ENCODE results near the gene EXD3.
A peak's percentile ranks its signal among the peaks of the same experiment; 100 is the strongest.

Gene EXD3

DNA sequence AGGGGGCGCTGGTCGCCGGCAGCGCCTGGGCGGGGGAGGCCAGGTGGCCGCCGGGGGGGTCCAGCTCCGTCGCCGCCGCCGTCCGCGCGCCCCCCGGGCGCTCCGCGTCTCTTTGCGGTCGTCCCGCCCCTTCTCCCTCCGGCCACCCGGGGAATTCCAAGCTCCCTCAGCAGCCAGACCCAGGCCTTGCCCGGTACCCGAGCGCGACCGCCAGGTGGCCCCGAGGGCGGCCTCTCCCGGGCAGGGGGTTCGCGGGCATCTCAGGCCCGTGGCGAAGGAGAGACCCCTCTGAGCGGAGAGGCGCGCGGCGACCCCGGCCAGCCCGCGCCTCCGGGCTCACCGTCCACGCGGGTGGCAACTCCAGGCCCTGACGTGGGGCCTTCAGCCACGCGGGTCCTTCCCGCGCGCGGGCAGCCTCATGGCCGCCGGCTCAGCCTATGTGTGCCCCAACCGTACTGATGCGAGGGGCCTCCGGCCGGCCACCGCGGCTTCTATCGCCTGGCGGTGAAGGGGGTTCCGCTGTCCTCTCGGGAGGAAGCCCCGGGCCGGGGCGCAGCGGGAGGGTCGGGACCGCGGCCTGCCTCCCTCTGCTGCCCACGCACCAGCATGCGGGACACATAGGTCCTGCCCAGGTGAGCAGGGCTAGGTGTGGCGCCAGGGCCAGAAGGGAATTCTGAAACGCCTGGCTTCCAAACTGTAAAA, 120.4 kb downstream of the EXD3 start:
- peak overlapping the region; percentile 31; the same call in 1 of the 2 replicates for H3K9ac ChIP-seq (ENCODE audit: low read length)
- TF ChIP-seq, protein P1, sequence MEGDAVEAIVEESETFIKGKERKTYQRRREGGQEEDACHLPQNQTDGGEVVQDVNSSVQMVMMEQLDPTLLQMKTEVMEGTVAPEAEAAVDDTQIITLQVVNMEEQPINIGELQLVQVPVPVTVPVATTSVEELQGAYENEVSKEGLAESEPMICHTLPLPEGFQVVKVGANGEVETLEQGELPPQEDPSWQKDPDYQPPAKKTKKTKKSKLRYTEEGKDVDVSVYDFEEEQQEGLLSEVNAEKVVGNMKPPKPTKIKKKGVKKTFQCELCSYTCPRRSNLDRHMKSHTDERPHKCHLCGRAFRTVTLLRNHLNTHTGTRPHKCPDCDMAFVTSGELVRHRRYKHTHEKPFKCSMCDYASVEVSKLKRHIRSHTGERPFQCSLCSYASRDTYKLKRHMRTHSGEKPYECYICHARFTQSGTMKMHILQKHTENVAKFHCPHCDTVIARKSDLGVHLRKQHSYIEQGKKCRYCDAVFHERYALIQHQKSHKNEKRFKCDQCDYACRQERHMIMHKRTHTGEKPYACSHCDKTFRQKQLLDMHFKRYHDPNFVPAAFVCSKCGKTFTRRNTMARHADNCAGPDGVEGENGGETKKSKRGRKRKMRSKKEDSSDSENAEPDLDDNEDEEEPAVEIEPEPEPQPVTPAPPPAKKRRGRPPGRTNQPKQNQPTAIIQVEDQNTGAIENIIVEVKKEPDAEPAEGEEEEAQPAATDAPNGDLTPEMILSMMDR (IDR thresholded peaks at IDR 0.05; ENCODE audit: low read length) = peak; percentile 47
- TF ChIP-seq EZH2 (optimal IDR thresholded peaks at IDR 0.05; ENCODE audit: low read depth, low read length) (no peak), EZH2phosphoT487 (IDR thresholded peaks at IDR 0.05; ENCODE audit: low read length) (no peak)
- H3K79me2 ChIP-seq (ENCODE audit: low read length) = no peaks in the 10 kb centered on the region
- no peaks in the 10 kb centered on the region for H3K9me3 ChIP-seq (replicated peaks; ENCODE audit: insufficient read depth, low read length)
- 0 out of 2 replicates have a peak, but pooled peaks cover 3% of the 10 kb centered on the region for H3K4me1 ChIP-seq (ENCODE audit: low read length)
- H3K27me3 ChIP-seq (replicated peaks; ENCODE audit: insufficient read depth, low read length) = peaks cover 55% of the 10 kb centered on the region
- H3K27ac ChIP-seq (ENCODE audit: low read length) = no peak overlapping the region
- H3K4me2 ChIP-seq (ENCODE audit: low read depth, low read length) = peak overlapping the region; percentile 69; the same call in 1 of the 2 replicates
- H3F3A ChIP-seq (ENCODE audit: insufficient read depth, low read length) = peaks cover 7% of the 10 kb centered on the region; the same call in 1 of the 2 replicates
- no peaks in the 10 kb centered on the region for H3K36me3 ChIP-seq (replicated peaks; ENCODE audit: insufficient read depth, low read length)
- no peak for DNase-seq
- no peaks in the 10 kb centered on the region for H3K9me2 ChIP-seq (replicated peaks; ENCODE audit: insufficient read depth, low read length)
- peak overlapping the region; percentile 69 for H2AFZ ChIP-seq (ENCODE audit: low read length)
- no peaks in the 10 kb centered on the region for H4K20me1 ChIP-seq (ENCODE audit: insufficient read depth, low read length)
- H3K4me3 ChIP-seq (ENCODE audit: low read length) = peak overlapping the region; percentile 44; the same call in 1 of the 2 replicates

DNA sequence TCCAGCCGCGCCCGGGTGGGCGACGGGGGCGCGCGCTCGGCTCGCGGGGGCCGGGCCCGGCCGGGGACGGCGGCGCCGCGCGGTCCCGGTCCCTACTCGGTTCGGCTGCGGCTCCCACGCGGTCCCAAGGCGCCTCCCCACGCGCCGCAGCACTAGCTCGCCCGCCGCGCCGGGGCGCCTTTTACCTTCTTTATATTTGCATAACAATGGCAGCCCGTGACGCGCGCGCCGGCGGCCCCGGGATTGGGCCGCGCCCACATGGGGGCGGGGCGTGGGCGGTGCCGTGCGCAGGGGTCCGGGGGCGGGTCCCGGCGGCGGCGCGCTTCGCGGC, 120.9 kb downstream of the EXD3 start, which contains the start of gene NRARP:
TSS of gene NRARP (minus strand) at position 154 of the 331 bp plus-strand sequence. CDS start 343 bp downstream, outside the sequence.
- peaks cover 7% of the 10 kb centered on the region; the same call in 1 of the 2 replicates for H3F3A ChIP-seq (ENCODE audit: insufficient read depth, low read length)
- H3K4me1 ChIP-seq (ENCODE audit: low read length) = 0 out of 2 replicates have a peak, but pooled peaks cover 3% of the 10 kb centered on the region
- H3K27me3 ChIP-seq (replicated peaks; ENCODE audit: insufficient read depth, low read length) = peaks cover 55% of the 10 kb centered on the region

DNA sequence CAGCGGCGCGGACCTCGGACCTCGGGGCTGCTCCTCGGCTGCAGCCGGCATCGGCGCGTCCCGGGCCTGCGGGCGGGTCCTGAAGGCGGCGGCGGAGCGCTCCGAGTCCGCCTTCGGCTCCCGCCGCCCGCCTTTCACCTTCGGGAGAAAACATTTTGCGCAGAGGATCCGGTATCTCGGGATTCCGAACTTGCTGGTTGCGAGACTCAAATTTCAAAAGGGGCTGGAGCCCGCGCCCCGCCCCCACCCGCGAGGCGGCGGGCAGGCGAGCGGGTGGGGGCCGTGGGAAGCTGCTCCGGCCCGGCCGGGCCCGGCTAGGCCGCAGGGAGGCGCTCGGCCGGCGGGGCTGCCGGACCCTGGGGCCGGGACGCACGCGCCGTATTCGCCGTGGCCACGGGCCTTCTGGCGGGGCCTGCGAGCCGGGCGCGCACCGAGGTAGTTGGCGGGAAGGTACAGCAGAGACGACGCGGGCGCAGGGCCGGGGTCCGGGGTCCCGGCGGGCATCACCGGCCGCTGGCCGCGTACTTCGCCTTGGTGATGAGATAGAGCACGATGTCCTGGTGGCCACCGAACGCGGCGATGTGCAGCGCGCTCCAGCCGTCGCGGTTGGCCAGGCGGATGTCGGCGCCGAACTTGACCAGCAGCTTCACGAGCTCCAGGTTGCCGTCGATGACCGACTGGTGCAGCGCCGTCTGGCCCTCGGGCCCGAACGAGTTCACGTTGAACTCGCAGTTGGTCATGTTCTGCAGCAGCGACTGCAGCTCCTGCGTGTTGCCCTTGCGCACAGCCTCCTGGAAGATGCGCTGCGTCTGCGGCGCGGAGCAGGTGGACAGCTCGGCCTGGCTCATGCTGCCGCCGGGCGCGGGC, 121.6 kb downstream of the EXD3 start:
- H3K9ac ChIP-seq (ENCODE audit: low read length) = no peak overlapping the region
- H3F3A ChIP-seq (ENCODE audit: insufficient read depth, low read length) = peaks cover 7% of the 10 kb centered on the region; the same call in 1 of the 2 replicates
- H3K36me3 ChIP-seq (replicated peaks; ENCODE audit: insufficient read depth, low read length) = no peaks in the 10 kb centered on the region
- H3K27me3 ChIP-seq (replicated peaks; ENCODE audit: insufficient read depth, low read length) = peaks cover 55% of the 10 kb centered on the region
- H4K20me1 ChIP-seq (ENCODE audit: insufficient read depth, low read length) = no peaks in the 10 kb centered on the region
- DNase-seq = no peak
- 0 out of 2 replicates have a peak overlapping the region, but pooled peaks have one; percentile 35 for H2AFZ ChIP-seq (ENCODE audit: low read length)
- 0 out of 2 replicates have a peak, but pooled peaks cover 3% of the 10 kb centered on the region for H3K4me1 ChIP-seq (ENCODE audit: low read length)
- TF ChIP-seq EZH2phosphoT487 (IDR thresholded peaks at IDR 0.05; ENCODE audit: low read length) (no peak), EZH2 (optimal IDR thresholded peaks at IDR 0.05; ENCODE audit: low read depth, low read length) (no peak)
- TF ChIP-seq, protein P1 (IDR thresholded peaks at IDR 0.05; ENCODE audit: low read length) = no peak
- H3K9me2 ChIP-seq (replicated peaks; ENCODE audit: insufficient read depth, low read length) = no peaks in the 10 kb centered on the region
- no peak overlapping the region for H3K27ac ChIP-seq (ENCODE audit: low read length)
- H3K9me3 ChIP-seq (replicated peaks; ENCODE audit: insufficient read depth, low read length) = no peaks in the 10 kb centered on the region
- no peaks in the 10 kb centered on the region for H3K79me2 ChIP-seq (ENCODE audit: low read length)
- H3K4me3 ChIP-seq (ENCODE audit: low read length) = peak overlapping the region; percentile 49; the same call in 1 of the 2 replicates
- H3K4me2 ChIP-seq (ENCODE audit: low read depth, low read length) = peak overlapping the region; percentile 92

More for the DNA sequence above, 120.9 kb downstream of the EXD3 start, which contains the start of gene NRARP:
- H3K4me2 ChIP-seq (ENCODE audit: low read depth, low read length) = peak within 1 kb of the TSS; percentile 92
- peak within 1 kb of the TSS; percentile 69 for H2AFZ ChIP-seq (ENCODE audit: low read length)
- peak; percentile 87 for DNase-seq
- H3K36me3 ChIP-seq (replicated peaks; ENCODE audit: insufficient read depth, low read length) = no peaks in the 10 kb centered on the region
- H3K27ac ChIP-seq (ENCODE audit: low read length) = no peak within 1 kb of the TSS
- peak within 1 kb of the TSS; percentile 49; the same call in 1 of the 2 replicates for H3K4me3 ChIP-seq (ENCODE audit: low read length)
- no peaks in the 10 kb centered on the region for H4K20me1 ChIP-seq (ENCODE audit: insufficient read depth, low read length)
- H3K9ac ChIP-seq (ENCODE audit: low read length) = peak within 1 kb of the TSS; percentile 31; the same call in 1 of the 2 replicates
- H3K9me3 ChIP-seq (replicated peaks; ENCODE audit: insufficient read depth, low read length) = no peaks in the 10 kb centered on the region
- H3K9me2 ChIP-seq (replicated peaks; ENCODE audit: insufficient read depth, low read length) = no peaks in the 10 kb centered on the region
- H3K79me2 ChIP-seq (ENCODE audit: low read length) = no peaks in the 10 kb centered on the region
- TF ChIP-seq EZH2phosphoT487 (IDR thresholded peaks at IDR 0.05; ENCODE audit: low read length) = no peak
- no peak for TF ChIP-seq EZH2 (optimal IDR thresholded peaks at IDR 0.05; ENCODE audit: low read depth, low read length)
- TF ChIP-seq, protein P1 (IDR thresholded peaks at IDR 0.05; ENCODE audit: low read length) = no peak
